ENCODE data around the gene MSL2. TPM values are rescaled to one million over a fixed set of nuclear protein-coding genes. Genes with fewer than 3 reads are reported as not detected.
"Not testable (repeated sequence)": the region's sequence is repeated elsewhere in the genome, so short reads cannot be mapped to it uniquely, and the experiment has no call there.

Gene MSL2
- total RNA-seq, 1 donor from 2014 or later: 44.7 TPM

DNA sequence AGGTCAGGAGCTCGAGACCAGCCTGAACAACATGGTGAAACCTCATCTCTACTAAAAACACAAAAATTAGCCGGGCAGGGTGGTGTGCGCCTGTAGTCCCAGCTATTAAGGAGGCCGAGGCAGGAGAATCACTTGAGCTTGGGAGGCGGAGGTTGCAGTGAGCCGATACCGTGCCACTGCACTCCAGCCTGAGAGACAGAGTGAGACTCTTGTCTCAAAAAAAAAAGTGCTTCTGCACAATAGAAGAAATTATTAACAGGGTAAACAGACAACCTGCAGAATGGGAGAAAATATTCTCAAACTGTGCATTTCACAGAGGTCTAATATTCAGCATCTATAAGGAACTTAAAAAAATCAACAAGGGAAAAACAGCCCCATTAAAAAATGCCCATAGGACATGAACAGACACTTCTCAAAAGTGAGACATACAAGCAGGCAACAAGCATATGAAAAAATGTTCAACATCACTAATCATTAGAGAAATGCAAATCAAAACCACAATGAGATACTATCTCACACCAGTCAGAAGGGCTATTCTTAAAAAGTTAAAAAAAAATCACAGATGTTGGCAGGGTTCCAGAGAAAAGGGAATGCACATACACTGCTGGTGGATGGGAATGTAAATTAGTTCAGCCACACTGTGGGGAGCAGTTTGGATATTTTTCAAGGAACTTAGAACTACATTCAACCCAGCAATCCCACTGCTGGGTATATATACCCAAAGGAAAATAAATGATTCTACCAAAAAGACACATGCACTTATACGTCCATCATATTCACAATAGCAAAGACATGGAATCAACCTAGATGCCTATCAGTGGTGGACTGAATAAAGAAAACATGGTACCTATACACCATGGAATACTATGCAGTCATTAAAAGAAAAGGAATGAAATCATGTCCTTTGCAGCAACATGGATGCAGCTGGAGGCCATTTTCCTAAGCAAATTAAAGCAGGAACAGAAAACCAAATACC, 75.5 kb downstream of the MSL2 start:
- Mint-ChIP-seq H3K4me3 (ENCODE audit: unreplicated experiment) (no peak overlapping the region), H3K4me1 (ENCODE audit: unreplicated experiment) (no peaks in the 10 kb centered on the region), H3K27me3 (ENCODE audit: unreplicated experiment) (peaks cover 5% of the 10 kb centered on the region), H3K36me3 (ENCODE audit: low read depth, unreplicated experiment) (peaks cover 34% of the 10 kb centered on the region), H3K27ac (ENCODE audit: unreplicated experiment) (no peak overlapping the region), H3K9me3 (ENCODE audit: unreplicated experiment) (peaks cover 6% of the 10 kb centered on the region)
- TF ChIP-seq, protein P1, sequence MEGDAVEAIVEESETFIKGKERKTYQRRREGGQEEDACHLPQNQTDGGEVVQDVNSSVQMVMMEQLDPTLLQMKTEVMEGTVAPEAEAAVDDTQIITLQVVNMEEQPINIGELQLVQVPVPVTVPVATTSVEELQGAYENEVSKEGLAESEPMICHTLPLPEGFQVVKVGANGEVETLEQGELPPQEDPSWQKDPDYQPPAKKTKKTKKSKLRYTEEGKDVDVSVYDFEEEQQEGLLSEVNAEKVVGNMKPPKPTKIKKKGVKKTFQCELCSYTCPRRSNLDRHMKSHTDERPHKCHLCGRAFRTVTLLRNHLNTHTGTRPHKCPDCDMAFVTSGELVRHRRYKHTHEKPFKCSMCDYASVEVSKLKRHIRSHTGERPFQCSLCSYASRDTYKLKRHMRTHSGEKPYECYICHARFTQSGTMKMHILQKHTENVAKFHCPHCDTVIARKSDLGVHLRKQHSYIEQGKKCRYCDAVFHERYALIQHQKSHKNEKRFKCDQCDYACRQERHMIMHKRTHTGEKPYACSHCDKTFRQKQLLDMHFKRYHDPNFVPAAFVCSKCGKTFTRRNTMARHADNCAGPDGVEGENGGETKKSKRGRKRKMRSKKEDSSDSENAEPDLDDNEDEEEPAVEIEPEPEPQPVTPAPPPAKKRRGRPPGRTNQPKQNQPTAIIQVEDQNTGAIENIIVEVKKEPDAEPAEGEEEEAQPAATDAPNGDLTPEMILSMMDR (IDR thresholded peaks at IDR 0.05; ENCODE audit: unreplicated experiment): no peak
- no peak for DNase-seq (ENCODE audit: low spot score)

DNA sequence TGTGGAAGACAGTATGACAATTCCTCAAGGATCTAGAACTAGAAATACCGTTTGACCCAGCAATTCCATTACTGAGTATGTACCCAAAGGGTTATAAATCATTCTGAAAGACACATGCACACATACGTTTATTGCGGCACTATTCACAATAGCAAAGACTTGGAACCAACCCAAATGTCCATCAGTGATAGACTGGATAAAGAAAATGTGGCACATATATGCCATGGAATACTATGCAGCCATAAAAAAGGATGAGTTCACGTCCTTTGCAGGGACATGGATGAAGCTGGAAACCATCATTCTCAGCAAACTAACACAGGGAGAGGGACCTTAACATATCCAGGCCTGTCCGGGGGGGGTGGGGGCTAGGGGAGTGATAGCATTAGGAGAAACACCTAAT, 76.4 kb downstream of the MSL2 start:
- not testable (repeated sequence) for H3K27ac Mint-ChIP-seq (ENCODE audit: unreplicated experiment); H3K4me3 Mint-ChIP-seq (ENCODE audit: unreplicated experiment); H3K4me1 Mint-ChIP-seq (ENCODE audit: unreplicated experiment); H3K9me3 Mint-ChIP-seq (ENCODE audit: unreplicated experiment); H3K27me3 Mint-ChIP-seq (ENCODE audit: unreplicated experiment); DNase-seq (ENCODE audit: low spot score)
- peaks cover 36% of the 10 kb centered on the region for H3K36me3 Mint-ChIP-seq (ENCODE audit: low read depth, unreplicated experiment)

DNA sequence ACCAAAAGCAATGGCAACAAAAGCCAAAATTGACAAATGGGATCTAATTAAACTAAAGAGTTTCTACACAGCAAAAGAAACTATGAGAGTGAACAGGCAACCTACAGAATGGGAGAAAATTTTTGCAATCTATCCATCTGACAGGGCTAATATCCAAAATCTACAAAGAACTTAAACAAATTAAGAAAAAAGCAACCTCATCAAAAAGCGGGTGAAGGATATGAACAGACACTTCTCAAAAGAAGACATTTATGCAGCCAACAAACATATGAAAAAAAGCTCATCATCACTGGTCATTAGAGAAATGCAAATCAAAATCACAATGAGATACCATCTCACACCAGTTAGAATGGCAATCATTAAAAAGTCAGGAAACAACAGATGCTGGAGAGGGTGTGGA, 76.8 kb downstream of the MSL2 start:
- H3K4me1 Mint-ChIP-seq (ENCODE audit: unreplicated experiment); H3K9me3 Mint-ChIP-seq (ENCODE audit: unreplicated experiment); H3K27ac Mint-ChIP-seq (ENCODE audit: unreplicated experiment); DNase-seq (ENCODE audit: low spot score); H3K27me3 Mint-ChIP-seq (ENCODE audit: unreplicated experiment); H3K4me3 Mint-ChIP-seq (ENCODE audit: unreplicated experiment): not testable (repeated sequence)
- H3K36me3 Mint-ChIP-seq (ENCODE audit: low read depth, unreplicated experiment): peaks cover 36% of the 10 kb centered on the region

DNA sequence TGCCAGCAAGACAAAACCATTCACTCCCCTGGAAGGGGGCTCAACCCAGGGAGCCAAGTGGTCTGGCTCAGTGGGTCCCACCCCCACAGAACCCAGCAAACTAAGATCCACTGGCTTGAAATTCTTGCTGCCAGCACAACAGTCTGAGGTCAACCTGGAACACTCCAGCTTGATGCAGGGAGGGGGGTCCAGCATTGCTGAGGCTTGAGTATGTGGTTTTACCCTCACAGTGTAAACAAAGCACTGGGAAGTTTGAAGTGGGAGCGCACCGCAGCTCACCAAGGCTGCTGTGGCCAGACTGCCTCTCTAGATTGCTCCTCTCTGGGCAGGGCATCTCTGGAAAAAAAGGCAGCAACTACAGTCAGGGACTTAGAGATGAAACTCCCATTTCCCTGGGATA, 81.7 kb downstream of the MSL2 start:
- TF ChIP-seq, protein P1 (IDR thresholded peaks at IDR 0.05; ENCODE audit: unreplicated experiment): no peak
- Mint-ChIP-seq H3K27ac (ENCODE audit: unreplicated experiment) (no peak overlapping the region), H3K4me1 (ENCODE audit: unreplicated experiment) (no peaks in the 10 kb centered on the region), H3K4me3 (ENCODE audit: unreplicated experiment) (no peak overlapping the region), H3K36me3 (ENCODE audit: low read depth, unreplicated experiment) (peaks cover 47% of the 10 kb centered on the region), H3K27me3 (ENCODE audit: unreplicated experiment) (peaks cover 6% of the 10 kb centered on the region), H3K9me3 (ENCODE audit: unreplicated experiment) (peaks cover 6% of the 10 kb centered on the region)
- no peak for DNase-seq (ENCODE audit: low spot score)

DNA sequence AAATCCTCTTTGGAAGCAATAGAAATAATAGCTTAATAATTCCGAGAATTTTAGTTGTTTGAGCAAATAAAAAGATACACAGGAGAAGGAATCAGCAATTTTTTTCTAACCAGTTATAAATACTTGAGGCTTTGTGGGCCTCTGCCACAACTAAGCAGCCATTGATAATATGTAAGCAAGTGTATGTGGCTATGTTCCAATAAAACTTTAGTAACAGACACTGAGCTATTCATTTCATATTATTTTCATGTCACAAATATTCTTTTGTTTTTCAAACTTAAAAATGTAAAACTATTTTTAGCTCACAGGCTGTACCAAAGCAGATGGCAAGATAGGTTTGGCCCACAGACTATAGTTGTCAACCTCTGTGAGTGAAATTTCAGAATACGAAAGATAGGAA, 85.7 kb downstream of the MSL2 start:
- Mint-ChIP-seq H3K9me3 (ENCODE audit: unreplicated experiment) (no peaks in the 10 kb centered on the region), H3K27me3 (ENCODE audit: unreplicated experiment) (no peaks in the 10 kb centered on the region), H3K4me3 (ENCODE audit: unreplicated experiment) (no peak overlapping the region), H3K4me1 (ENCODE audit: unreplicated experiment) (peaks cover 6% of the 10 kb centered on the region), H3K27ac (ENCODE audit: unreplicated experiment) (no peak overlapping the region), H3K36me3 (ENCODE audit: low read depth, unreplicated experiment) (peaks cover 31% of the 10 kb centered on the region)
- no peak for DNase-seq (ENCODE audit: low spot score)
- TF ChIP-seq, protein P1 (IDR thresholded peaks at IDR 0.05; ENCODE audit: unreplicated experiment): no peak

DNA sequence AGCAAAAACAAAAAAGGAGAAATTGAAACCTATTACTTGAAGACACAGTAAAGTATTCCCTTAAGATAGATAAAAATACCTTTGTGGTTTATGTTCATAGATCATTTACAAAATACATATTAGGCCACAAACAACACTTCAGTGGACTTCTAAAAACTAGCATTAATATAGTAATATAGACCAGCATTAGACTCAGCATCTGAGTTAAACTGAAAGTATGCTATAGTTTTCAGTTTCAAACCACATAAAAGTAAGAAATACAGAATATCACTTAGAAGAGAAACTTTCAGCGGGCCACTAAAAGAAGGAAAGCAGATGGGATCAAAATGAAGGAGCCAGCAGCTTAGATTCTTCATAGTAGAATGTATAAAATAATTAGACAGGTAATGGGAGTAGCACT, 86.6 kb downstream of the MSL2 start:
- Mint-ChIP-seq H3K4me3 (ENCODE audit: unreplicated experiment) (no peak overlapping the region), H3K36me3 (ENCODE audit: low read depth, unreplicated experiment) (peaks cover 26% of the 10 kb centered on the region), H3K27me3 (ENCODE audit: unreplicated experiment) (peaks cover 2% of the 10 kb centered on the region), H3K27ac (ENCODE audit: unreplicated experiment) (no peak overlapping the region), H3K9me3 (ENCODE audit: unreplicated experiment) (no peaks in the 10 kb centered on the region), H3K4me1 (ENCODE audit: unreplicated experiment) (peaks cover 10% of the 10 kb centered on the region)
- no peak for DNase-seq (ENCODE audit: low spot score)
- TF ChIP-seq, protein P1 (IDR thresholded peaks at IDR 0.05; ENCODE audit: unreplicated experiment): no peak
